GM12892 (cell line): Measurements from ENCODE around the gene OVCH1.
"Not testable (repeated sequence)": the region's sequence is repeated elsewhere in the genome, so short reads cannot be mapped to it uniquely, and the experiment has no call there.

Experiments
- DNase-seq: peaks from one replicate; pipeline ENCODE4 v3.0.0; 2011; ENCODE audit not compliant: insufficient read length
- FAIRE-seq: peaks from 2 replicates; lab custom pipeline; 2011; peaks lifted over from hg19 to GRCh38; lab: Jason Lieb, UNC
- POLR2A ChIP-seq: IDR thresholded peaks from 2 replicates; pipeline ENCODE4 v1.6.1; 2011; ENCODE audit warnings: low read depth, low read length, control low read depth
- POLR2AphosphoS5 ChIP-seq: IDR thresholded peaks from 2 replicates; pipeline ENCODE4 v1.6.1; 2011; ENCODE audit warnings: low read depth, low read length, control low read depth
- TAF1 ChIP-seq: IDR thresholded peaks from 2 replicates; pipeline ENCODE4 v1.6.1; 2011; ENCODE audit warnings: low read depth, mild to moderate bottlenecking, control low read depth, low read length, borderline replicate concordance

Gene OVCH1

GRCh38 chr12:29486972-29487371 is 10.5 kb downstream of the OVCH1 start:
- TF ChIP-seq POLR2AphosphoS5 (no peak), TAF1 (no peak), POLR2A (no peak)
- DNase-seq (no peak), FAIRE-seq (no peak)

DNA sequence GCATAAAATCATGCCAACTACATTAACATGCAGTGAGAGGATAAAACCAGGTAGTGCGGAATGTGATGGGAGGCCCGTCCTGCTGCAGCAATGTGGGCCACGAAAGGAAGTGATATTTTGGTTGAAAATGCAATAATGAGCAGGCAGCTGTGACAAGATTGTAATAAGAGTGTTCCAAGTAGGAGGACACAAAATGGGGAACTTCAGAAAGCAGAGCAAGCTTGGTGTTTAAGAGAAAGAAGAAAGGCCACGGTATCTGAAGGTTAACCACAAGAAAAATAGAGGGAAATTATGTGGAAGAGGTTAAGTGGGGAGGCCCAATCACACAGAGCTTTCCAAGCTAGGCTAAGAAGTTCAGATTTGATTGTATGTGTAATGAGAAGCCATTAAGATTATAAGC is 34.3 kb downstream of the OVCH1 start:
- TF ChIP-seq TAF1 = no peak
- TF ChIP-seq POLR2A = no peak
- TF ChIP-seq POLR2AphosphoS5 = no peak
- FAIRE-seq = no peak
- DNase-seq = no peak

DNA sequence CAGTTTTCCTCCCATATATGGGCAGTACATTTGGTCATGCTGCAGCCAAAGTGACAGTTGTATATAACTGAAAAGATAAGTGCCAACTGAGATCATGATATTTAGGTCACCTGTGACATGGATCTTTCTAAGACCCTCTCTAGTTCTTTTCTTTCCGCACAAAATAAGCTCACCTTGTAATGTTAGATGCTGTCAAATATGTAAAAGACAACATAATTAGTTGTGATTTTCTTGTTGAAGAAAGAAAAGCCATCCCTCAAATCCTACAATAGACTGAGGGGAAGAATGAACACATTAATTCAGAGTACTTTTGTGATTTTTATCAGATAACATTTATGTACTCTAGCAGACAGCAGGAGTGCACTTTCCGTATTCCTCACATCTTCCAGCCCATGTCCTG is 37.4 kb downstream of the OVCH1 start:
- DNase-seq (no peak), FAIRE-seq (no peak)
- TF ChIP-seq POLR2A = no peak
- no peak for TF ChIP-seq POLR2AphosphoS5
- TF ChIP-seq TAF1 = no peak

DNA sequence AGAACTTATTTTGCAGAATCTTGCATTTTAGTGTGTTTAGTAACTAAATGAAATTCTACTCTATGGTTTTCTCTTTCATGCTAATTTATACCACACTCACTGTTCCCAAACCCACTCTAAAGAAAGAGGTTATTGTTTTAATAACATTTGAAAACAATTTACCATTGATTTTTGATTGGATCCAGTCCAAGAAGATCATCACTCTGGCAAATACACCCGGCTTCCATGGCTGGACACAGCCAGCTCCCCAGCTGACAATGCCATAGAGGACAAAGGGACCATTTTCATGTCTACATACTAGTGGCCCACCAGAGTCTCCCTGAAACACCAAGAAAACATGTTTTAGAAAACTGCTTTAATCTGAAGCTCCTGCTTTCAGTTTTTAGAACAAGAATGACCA is 42.4 kb downstream of the OVCH1 start:
- FAIRE-seq (no peak), DNase-seq (no peak)
- TF ChIP-seq POLR2AphosphoS5 (no peak), TAF1 (no peak), POLR2A (no peak)

DNA sequence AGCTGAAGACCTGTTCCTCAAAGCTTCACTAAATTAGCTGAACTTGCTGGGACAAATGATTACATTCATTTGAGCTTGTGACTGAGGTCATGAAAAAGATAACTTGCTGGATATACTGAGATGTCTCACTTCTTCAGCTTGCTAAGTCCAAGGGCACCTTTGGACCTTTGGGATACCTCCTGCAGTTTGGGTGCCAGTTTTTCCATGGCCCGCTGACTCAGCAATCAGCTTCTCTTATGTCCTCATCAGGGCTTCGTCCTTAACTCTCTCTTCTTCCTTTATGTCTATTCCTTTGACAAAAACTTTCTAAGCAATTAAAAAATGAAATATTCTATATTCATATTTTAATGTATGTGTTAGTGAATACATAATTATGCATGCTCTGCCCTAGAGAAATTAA is 45.6 kb downstream of the OVCH1 start:
- FAIRE-seq (no peak), DNase-seq (no peak)

GRCh38 chr12:29448157-29448556 is 49.3 kb downstream of the OVCH1 start:
- no peak for DNase-seq
- FAIRE-seq = no peak

More for the DNA sequence above, 45.6 kb downstream of the OVCH1 start:
- no peak for TF ChIP-seq POLR2AphosphoS5
- TF ChIP-seq TAF1 = no peak
- no peak for TF ChIP-seq POLR2A

DNA sequence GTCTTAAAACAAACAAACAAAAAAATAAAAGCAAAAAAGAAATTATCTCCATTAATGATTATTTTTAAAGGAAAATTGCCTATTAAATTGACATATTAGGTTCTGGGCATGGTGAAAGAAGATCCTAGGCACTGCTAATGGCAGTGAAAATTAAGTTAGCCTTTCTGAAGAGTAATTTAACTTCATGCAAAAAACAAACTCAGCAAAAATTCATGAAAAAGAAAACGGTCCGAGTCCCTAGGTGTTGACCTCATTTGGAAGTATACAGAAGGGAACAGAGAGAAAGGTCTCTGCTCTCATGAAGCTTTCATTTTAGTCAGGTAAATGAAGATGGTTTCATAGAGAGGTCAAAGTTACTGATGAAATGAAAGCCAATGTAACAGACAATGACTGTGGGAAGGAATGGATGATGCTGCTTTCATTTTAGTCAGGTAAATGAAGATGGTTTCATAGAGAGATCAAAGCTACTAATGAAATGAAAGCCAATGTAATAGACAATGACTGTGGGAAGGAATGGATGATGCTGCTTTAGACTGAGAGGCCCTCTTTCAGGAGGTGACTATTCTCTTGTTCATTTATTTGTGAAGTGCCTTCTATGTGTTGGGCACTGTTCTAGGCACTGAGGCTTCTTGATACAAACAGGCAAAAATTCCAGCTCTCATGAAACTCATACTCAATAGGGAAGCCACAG is 50.1 kb downstream of the OVCH1 start:
- DNase-seq (no peak), FAIRE-seq (no peak)
- no peak for TF ChIP-seq POLR2A
- no peak for TF ChIP-seq TAF1
- TF ChIP-seq POLR2AphosphoS5 = no peak

More at GRCh38 chr12:29448157-29448556, 49.3 kb downstream of the OVCH1 start:
- TF ChIP-seq POLR2A = no peak
- TF ChIP-seq TAF1 = no peak
- TF ChIP-seq POLR2AphosphoS5 = no peak

- no peak for FAIRE-seq
- TF ChIP-seq POLR2AphosphoS5 (no peak), TAF1 (no peak), POLR2A (no peak)
- DNase-seq = no peak
Observed at GRCh38 chr12:29439506-29439905, 58.0 kb downstream of the OVCH1 start.

GRCh38 chr12:29438752-29439408 is 58.6 kb downstream of the OVCH1 start:
- no peak for FAIRE-seq
- TF ChIP-seq POLR2AphosphoS5 (no peak), POLR2A (no peak), TAF1 (no peak)
- no peak for DNase-seq

- DNase-seq (no peak), FAIRE-seq (no peak)
- TF ChIP-seq POLR2AphosphoS5 (no peak), POLR2A (no peak), TAF1 (no peak)
Observed at GRCh38 chr12:29437575-29437974, 59.9 kb downstream of the OVCH1 start.

DNA sequence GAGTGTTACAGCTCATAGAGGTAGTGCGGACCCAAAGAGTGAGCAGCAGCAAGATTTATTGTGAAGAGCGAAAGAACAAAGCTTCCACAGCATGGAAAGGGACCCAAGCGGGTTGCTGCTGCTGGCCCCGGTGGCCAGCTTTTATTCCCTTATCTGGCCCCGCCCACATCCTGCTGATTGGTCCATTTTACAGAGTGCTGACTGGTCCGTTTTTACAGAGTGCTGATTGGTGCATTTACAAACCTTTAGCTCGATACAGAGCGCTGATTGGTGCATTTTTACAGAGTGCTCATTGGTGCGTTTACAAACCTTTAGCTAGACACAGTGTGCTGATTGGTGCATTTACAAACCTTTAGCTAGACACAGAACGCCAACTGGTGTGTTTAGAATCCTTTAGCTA is 60.7 kb downstream of the OVCH1 start:
- FAIRE-seq, DNase-seq: not testable (repeated sequence)

GRCh38 chr12:29431513-29431912 is 66.0 kb downstream of the OVCH1 start:
- FAIRE-seq (no peak), DNase-seq (no peak)
- no peak for TF ChIP-seq POLR2AphosphoS5
- TF ChIP-seq POLR2A = no peak
- no peak for TF ChIP-seq TAF1

GRCh38 chr12:29430716-29431044 is 66.8 kb downstream of the OVCH1 start:
- DNase-seq (no peak), FAIRE-seq (no peak)
- no peak for TF ChIP-seq TAF1
- TF ChIP-seq POLR2A = no peak
- no peak for TF ChIP-seq POLR2AphosphoS5
